Colon (tissue), 2 donors: Measurements from ENCODE around the gene GRID1.

Source experiments
- FAIRE-seq: peaks from 2 replicates; lab custom pipeline; 2012; peaks lifted over from hg19 to GRCh38; lab: Jason Lieb, UNC
- donor health status: control.
- donor health status: control.

Gene GRID1

DNA sequence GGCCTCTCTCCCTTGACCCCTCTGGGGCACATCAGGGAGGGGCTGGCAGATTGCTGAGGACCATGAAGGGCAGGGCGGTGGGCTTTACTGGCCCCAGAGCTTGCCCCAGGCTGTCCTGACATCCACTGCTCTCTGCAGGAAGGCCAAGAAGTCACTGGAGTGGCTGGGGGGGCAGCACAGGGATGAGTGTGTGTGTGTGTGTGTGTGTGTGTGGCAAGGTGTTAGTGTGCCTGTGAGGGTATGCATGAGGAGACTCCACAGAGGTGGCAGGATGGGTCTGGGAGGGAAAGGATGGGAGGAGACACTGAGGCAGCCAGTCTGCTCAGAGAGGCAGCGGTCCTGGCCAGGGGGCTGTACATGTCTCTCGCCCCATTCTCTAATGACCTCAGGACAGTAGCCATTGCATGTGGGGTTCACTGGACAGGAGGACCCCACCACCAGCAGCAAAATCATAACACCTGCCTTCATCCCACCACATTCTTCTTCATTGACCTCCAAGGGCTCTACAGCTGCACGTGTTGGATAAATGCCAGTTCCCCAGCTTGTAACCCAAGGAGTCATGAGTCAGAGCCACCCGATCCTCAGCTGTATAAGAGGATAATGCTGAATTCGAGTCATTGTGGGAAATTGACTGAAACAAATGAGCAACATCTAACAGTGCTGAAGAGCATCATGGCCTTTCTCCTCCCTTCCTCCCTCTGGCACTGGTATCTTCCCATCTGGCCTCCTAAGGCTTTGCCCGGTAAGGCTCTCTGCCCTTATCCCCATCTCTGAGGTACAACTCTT lies 720.5 kb downstream of the GRID1 start:
- FAIRE-seq = no peak

DNA sequence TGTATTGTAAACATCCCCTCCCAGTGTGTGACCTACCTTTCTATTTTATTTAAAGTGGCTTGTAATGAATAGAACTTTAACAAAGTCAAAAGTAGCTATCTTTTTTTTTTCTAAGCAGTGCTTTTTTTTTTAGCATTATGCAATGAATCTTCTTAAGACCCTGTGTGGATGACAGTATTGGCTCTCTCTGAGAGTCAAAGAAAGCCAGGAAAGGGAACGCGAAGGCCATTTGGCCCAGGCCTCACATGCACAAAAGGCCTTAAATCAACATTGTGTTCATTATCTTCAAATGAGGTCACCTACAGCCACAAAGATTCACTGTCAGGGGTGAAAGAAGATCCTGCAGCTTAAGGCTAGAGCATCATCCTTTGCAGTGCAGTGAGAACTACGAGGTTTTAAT lies 721.5 kb downstream of the GRID1 start:
- no peak for FAIRE-seq

DNA sequence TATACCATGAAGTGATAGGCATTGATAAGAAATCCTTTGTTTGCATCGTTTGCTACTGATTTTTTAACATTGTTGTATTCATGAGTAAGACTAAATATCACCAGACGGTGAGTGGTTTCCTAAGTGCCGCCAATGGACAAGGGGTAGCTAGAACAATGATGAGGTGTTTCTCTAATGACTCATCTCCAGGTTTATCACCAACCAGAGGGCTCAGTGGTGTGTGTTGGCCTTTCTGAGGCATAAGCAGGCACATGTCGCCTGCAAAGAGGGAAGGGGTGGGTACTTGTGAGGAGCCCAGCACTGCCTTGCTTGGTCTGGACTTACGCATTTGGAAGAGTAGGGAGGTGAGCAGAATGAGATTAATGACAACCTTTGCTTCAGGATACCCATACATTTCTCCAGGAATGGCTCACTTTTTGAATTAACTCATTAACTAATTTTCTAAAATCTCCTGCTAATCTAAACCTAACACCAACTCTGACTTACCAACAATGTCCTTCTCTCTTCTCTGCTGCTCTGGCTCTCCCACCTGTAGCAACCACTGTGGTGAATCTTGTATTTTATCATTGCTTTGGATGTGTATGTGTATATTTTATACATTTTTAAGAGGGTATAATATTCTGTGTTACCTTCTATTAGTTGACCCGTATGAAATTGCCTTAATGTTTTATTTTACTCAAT lies 722.6 kb downstream of the GRID1 start:
- no peak for FAIRE-seq

DNA sequence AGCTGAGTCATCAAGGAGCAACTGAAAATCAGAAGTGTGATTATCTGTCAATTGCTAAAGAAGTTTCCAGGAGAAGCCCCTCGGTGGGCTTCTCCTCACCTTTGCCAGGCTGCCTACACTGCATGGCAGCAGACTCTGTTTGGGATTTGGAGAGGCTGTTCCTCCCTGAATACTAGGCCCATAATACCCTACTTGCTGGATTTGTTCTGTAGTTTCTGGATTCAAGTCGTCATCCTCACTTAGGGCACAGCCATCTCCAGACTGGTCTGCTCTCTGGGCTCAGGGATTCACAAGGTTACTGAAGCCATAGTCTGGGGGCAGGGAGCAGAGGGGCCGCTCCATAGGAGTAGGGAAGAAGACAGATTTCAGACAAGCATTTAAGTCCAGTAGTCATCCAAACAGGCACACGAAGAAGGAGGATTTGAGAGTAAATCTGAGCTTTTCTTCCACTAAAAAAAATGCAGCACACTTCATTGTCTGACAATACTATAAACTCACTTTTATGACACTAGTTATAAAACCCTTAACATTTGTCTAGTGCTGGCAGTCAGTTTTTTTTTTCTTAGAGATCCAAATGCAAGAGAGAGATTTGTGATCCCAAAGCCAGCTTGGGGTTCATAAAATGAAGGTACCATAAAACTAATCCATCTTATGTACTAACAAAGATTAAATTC lies 723.3 kb downstream of the GRID1 start:
- no peak for FAIRE-seq

DNA sequence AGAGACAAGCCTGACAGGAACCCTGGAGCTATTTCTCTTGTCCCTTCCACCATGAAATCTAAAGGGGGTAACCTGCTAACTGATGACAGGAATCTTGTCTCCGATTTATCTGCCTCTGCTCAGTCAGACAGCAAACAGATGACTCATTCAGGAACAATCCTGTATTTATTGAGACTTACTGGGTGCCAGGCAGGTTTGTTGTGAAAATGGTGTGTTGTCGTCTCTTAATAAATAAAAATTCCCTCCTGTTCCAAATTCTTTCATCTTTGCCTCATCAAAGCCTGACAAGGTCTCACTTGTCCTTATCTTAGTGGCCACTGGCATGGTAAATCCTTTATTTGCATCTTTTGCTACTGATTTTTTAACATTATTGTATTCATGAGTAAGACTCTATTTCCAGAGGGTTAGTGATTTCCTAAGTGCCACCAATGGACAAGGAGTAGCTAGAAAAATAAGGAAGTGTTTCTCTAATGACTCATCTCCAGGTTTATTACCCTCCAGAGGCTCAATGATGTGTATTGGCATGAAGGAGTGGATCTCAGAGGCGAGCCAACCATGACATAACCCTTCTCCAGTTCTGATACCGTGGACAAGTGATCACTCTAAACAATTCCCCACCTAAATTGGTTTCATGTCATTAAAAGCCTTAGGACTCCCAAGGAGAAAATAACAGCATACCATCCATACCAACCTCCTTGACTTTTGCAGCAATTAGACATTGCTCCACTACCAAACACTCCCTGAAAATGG lies 724.0 kb downstream of the GRID1 start:
- no peak for FAIRE-seq

DNA sequence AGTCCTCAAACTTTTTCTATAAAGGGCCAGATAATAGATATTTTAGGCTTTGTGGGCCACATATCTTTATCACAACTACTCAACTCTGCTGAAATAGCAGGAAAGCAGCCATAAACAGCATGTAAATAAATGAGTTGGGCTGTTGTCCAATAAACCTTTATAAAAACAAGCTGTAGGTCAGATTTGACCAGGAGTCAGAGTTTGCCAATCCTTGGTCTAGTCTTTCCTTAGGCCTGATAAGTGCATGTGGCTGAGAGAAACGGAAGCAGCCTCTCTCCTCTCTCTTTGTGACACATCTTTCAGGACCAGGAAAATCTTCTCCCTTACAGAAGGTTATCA lies 724.5 kb downstream of the GRID1 start:
- no peak for FAIRE-seq

DNA sequence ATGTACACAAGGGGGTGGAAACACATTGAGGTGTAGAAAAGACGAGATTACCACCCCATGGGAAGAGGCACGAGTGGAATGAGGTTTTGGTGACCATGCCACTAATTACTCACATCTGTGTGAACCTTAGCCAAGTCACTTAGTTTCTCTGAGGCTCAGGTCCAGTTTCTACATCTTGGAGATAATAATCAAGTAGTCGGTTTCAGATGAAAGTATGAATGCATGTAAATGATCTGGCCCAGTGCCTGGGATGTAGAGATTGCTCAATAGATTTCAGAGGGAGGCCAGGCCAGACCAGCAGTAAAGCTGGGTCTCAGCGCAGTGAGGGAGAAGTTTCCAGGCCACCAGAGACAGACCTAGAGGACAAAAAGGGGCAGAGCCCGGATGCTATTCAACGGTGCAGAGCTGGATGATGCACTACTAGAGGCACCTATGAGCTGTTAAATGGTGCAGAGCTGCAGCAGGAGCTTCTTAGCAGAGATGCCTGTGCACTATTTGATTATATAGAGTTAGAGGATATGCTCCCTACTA lies 725.1 kb downstream of the GRID1 start:
- FAIRE-seq = no peak

DNA sequence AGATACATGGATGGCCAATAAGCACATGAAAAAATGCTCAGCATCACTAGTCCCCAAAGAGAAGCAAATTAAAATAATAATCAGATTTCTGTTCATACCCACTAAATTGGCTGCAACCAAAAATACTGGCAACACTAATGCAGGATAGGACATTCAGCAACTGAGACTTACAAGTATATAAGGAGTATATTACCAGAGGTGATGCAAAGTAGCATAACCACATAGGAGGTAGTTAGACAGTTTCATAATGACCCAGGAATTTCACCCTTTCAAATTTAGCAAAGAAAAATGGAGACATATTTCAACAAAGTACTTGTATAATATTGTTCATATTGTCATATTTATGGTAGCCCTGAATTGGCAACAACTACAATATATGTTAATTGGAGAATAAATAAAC lies 727.8 kb downstream of the GRID1 start:
- FAIRE-seq = no peak

DNA sequence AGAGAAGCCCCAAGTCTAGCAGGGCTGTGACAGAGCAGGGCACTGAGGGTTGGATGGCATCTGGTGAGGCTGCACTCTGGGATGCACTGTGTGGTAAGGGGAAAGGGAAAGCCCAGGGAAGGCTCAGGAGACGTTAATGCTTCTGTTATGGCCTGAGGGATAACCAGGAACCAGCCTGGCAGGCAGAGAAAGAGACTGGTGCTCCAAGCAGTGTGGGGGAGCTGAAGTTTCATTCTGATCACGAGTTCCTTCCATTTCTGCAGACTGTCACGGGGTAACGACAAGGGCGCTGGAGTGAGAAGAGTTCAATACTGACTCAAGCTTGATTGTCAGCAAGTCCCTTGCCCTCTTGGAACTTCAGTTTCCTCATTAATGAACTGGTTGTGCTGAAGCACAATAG lies 730.9 kb downstream of the GRID1 start:
- no peak for FAIRE-seq

DNA sequence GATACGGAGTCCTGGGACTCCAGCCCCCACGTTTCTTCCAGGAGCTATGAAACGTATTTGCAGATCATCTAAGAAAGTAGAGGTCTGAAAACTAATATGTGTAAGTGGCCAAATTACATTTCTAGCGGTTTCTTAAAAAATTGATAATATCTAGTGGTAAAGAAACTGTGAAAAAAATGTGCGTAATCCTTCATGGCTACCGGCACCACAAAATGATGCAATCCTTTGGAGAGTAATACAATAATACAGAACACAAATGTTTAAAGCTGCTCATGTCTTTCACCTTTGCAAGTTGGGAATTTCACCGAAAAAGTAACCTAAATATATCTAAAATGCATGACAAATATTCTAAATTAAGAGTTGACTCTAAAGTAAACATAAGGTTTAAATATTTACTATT lies 742.1 kb downstream of the GRID1 start:
- no peak for FAIRE-seq

DNA sequence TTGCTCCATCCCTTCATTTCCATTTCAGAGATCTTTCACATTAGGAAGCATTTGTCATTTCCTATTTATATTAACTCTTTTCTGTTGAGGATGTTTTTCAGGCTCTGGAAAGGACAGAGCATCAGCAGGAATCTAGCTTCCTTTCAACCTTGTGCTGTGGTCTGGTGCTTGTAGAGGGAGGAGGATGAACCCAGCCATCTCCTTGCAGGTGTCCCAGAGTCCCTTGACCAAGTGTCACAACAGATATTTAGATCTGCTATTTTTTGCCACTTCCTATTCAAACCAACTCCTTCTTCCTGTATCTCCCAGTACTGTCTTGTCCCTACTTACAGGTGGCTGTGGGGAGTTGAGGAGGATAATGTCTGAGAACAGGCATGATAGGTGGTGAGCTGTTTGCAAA lies 742.8 kb downstream of the GRID1 start:
- no peak for FAIRE-seq

DNA sequence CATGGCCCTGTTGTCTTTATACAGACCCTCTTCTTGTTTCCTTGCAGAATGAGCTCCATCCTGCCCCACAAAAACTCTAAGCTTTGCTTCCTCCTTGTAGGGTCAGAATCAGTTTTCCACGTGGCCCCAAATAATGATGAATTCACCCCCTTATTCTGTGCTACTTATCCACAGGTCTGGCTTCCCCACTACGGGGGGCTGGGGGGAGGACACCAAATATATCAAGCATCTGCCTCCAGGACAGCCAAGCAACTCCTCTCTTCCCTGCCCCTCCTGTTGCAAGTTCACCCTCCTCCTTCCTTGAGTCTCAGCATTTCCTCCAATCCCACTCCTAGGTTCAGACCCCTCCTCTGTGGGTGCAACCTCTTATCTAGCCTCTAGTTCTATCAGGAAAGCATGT lies 743.3 kb downstream of the GRID1 start:
- no peak for FAIRE-seq

DNA sequence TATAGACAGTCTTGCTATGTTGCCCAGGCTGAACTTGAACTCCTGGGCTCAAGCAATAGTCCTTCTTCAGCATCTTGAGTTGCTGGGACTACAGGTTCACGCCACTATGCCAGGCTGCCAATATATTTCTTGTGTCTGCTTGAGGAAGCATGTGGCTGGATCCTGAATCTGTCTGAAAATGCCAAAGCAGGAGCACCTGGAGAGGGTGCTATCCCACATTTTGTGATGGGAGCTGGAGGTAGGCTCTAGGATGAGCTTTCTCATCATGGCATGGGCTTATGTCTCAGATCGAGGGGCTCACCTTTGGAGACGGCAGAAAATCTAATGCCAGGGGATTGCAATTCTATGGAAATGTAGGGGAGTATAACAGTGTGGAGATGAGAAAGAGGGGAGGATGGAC lies 744.2 kb downstream of the GRID1 start:
- FAIRE-seq = no peak

DNA sequence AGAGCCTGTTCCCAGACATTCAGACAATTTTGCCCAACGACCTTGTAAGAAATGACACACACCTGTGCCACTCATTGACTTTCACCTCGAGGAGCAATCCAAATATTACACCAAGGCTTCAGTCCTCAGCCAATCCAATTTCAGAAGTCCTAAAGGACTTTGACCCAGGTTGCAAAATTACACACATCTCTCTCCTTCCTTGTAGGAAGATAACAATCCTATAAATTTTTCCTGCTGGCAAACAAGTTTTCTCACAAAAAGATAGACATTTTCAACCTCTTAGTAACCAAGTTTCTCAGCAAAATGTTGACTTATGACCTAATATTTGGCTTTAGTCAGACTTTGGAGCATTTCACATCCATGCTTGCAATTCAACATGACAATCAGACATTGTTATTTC lies 745.0 kb downstream of the GRID1 start:
- FAIRE-seq = no peak

DNA sequence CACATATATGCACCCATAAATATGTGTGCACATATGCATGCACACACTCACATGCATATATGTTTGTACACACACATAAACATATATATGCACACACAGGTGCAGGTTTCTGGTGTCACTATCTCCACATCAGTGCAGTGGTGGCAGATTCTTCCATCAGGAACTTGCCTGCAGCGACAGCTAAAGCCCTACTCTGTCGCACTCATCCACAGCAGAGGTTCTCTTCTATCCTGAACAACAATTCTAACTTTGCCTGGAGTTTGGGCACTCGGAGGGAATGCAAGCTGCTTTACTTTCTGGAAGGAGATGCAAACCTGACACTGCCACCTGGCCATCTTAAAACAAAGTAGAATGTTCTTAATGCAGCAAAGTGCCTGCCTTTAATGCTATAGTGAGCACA lies 745.8 kb downstream of the GRID1 start:
- FAIRE-seq = no peak

DNA sequence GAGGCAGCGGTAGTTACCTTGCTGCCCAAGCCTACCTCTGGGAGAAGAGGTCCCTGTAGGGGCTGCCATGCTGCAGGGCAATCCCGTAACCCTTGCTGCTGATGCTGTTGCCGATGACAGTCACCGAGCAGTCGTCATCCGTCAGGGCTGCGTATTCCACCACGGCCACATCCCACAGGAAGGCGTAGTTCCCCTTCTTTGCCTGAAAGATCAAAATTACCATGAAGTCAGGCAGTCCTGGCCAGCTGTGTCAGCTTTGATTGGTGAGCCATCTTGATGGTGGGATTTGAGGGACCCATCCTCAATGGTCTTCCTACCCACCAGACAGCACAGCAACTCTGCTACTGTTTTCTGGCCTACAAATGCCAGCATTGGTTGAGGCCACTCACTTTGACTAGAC lies 746.8 kb downstream of the GRID1 start:
- FAIRE-seq = no peak

DNA sequence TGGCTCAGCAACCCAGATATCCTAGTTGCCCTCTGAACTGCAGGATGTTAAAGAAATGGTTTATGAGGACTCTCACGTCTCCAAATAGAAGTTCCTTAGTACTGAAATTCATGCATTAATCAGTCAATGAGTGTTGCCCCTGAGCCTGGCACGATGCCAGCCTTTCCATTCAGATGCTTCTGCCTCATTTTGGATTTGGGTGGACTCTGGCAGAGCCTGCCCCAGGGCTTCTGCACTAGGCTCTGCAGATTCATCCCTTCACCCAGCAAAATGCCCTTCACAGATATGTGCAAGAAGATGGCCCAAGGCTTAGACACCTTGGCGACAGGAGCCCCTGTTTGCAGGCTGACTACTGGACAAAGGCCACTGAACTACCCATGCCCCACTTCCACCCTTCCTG lies 747.8 kb downstream of the GRID1 start:
- FAIRE-seq = no peak

DNA sequence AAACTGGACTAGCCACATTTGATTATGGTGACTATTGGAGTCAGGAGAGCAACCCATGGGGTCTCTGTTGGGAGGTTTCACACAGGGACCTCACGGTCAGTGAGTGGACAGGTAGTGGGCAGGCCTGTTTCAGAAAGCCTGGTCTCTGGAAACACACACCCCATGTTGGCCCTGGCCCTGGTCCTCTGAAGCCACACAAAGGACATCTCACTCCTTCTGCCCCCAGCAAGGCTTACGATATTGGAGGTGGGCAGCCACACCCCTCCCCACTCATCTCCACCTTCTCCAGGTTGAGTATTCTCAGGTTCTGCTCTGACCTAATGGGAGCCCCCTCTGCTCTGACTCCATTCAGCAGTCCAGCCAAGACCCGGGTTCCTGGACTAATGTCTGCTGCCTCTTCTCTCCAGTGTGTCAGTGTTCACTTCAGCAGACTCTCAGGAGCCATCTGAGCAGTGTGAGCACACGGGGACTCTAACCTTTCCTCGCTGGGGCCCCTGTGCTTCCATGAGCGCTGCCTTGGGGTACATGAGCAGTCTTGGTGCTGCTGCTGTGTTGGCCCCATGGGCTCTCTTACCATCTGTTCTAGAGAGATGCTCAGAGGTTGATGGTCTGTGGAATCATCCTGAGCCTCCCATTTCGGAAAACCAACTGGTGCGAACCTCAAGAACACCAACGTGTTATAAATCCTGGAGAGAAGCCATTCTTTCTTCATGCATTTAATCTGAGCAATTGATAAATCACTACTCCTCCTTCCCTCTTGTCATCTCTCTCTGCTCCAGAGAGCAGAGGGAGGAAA lies 748.6 kb downstream of the GRID1 start:
- no peak for FAIRE-seq

DNA sequence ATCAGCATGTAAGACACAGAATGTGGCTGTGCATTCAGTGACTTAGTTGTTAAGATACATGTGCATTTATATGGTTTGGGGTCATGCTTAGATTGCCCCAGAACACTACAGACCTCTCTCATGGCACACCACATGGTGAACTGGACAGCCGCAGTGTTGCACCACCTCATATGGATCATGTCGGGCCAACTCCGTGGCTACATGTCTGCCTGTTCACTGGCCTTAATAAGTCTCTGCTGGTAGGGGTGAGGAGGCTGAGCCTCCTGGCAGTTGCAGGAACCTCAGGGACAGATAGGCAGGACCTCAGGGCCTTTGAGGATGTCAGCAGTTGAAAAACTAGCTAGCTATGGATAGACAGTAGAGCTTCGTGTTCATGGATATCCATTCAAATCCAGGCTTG lies 751.0 kb downstream of the GRID1 start:
- no peak for FAIRE-seq

DNA sequence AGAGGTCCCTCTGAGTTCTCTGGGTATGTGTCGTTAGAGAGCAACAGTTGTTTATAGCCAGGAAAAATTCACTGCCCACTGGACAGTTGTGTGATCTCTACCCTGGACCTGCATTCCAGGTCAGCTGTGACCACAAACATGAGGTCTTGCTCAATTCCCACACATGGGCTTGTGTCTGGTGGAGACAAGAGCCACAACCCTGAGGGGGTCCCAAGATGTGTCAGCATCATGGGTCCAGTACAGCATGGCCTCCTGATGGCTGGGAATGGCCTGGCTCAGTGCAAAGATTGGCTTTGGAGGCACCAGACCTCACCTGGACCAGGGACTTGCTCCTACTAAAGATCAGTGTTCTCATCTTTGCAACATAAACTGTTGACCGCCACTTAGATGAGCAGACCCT lies 751.6 kb downstream of the GRID1 start:
- no peak for FAIRE-seq

DNA sequence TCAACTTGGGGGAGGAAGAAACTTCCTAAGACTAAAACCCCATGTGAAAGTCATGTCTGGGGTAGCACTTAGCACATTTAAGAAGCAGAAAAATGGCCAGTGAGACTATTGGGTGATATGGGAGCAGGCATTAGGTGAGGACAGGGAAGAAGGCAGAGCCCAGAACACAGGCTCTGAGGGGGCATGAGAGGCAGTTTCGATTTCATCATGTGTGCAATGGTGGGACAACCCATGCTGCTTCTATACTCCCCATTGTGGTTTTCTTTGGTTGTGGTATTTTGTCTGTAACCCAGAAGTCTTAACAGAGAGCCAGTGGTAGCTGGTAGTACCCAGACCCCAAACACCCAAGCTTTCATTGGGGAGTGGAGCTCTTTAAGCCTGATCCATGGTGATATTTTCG lies 752.0 kb downstream of the GRID1 start:
- FAIRE-seq = no peak

DNA sequence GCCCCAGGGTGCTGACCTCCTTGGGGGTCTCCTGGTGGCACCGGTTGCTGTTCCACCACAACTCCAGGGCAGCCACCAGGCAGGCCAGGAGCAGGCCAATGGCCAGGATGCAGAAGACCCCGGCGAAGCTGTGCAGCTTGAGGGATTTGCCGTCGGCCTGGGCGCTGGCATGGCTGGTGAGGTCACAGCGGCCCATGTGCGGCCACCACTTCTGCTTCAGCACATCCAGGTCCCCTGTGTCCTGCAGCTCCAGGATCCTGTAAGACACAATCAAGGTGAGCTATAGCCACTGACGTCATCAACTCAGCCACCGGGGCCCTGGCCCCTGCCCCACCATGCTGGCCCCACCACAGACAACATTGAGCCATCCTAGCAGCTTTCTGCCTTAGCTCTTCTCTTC lies 753.2 kb downstream of the GRID1 start:
- FAIRE-seq = no peak
